ENCODE data around the gene ALK. TPM values are rescaled to one million over a fixed set of nuclear protein-coding genes. Genes with fewer than 3 reads are reported as not detected.

Gene ALK
- total and polyA plus RNA-seq, 7 donors = 0.31 to 2.9 (median 1.2) TPM; not detected in 1

DNA sequence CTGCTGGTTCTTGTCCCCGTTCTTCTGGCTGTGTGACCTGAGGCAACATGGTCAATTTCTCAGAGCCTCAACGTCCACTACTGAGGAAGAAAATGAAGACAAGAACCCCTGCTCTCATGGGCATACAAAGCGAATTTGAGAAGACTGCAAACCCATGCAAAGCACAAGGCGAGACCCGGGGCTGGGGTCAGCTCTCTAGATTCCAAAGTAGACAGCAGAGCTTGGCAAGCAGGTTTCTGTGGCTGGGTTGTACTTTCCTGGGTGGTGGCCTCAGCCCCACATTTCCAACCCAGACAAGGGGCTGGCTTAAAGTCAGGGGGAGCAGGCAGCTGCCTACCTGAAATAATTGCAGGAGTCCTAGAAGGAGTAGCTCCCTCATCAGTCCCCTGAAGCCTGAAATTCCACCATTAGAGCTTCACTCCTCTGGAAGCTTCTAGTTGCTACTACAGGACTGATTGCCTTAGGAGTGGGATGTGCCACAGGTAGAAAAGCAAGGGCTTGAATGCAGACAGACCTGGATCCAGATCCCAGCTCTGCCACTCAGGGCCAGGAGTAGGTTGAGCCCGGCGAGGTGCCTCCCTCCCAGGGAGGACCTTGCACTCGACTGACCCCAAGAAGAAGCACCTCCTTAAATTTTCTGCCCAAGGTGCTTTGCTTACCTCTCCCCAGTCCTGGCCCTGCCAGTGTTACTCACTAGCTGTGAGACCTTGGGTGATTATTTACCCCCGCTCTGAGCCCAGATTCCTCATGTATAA is 678.6 kb downstream of the ALK start:
- 80 to 89% methylated on average over 9 of the region's 9 CpGs for WGBS, 2 donors
- intact Hi-C loops (cut with DNase I) = no loop called here
- Histone ChIP-seq H3K36me3 (no peaks in the 10 kb centered on the region), H3K4me3 (no peak overlapping the region), H3K27me3 (no peaks in the 10 kb centered on the region), H3K4me1 (no peaks in the 10 kb centered on the region), H3K9me3 (no peaks in the 10 kb centered on the region), H3K27ac (no peak overlapping the region)
- TF ChIP-seq POLR2AphosphoS5 (IDR thresholded peaks at IDR 0.05) (no peak), POLR2A (IDR thresholded peaks at IDR 0.05) (no peak), EP300 (IDR thresholded peaks at IDR 0.05) (no peak)
- TF ChIP-seq, protein P1, sequence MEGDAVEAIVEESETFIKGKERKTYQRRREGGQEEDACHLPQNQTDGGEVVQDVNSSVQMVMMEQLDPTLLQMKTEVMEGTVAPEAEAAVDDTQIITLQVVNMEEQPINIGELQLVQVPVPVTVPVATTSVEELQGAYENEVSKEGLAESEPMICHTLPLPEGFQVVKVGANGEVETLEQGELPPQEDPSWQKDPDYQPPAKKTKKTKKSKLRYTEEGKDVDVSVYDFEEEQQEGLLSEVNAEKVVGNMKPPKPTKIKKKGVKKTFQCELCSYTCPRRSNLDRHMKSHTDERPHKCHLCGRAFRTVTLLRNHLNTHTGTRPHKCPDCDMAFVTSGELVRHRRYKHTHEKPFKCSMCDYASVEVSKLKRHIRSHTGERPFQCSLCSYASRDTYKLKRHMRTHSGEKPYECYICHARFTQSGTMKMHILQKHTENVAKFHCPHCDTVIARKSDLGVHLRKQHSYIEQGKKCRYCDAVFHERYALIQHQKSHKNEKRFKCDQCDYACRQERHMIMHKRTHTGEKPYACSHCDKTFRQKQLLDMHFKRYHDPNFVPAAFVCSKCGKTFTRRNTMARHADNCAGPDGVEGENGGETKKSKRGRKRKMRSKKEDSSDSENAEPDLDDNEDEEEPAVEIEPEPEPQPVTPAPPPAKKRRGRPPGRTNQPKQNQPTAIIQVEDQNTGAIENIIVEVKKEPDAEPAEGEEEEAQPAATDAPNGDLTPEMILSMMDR (IDR thresholded peaks at IDR 0.05) = no peak
- DNase-seq = peak; percentile 34

DNA sequence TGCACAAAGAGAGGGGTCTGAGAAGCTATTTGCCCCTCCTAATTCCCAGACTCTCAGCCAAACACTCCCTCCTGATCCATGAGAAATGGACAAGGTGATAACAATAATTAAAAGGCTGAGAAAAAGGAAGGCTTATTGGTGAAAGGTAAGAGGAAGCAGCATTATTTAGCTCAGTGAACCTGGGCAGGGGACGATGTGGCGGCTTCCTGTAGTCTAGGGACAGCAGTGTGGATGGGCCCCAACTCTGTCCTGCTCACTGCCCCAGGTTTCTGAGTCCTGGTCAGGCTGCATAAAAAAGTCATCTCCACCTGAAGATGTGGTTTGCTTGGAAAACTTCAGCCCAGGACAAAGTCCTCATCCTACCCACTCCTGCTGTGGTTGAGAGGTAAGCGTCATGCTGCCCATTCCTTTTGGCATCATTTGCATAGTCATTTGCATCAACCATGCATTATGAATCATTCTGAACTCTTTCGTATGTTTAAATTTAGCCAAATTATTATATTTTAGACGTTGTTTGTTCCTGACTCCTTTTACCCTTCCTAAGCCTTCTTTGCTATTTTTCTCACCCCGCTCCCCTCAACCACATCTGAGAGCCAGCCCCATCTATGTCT is 679.3 kb downstream of the ALK start:
- no peaks in the 10 kb centered on the region for H3K4me1 ChIP-seq
- intact Hi-C loops (cut with DNase I) = no loop called here
- no peak overlapping the region for H3K27ac ChIP-seq
- no peaks in the 10 kb centered on the region for H3K9me3 ChIP-seq
- no peak overlapping the region for H3K4me3 ChIP-seq
- no peak for TF ChIP-seq POLR2AphosphoS5 (IDR thresholded peaks at IDR 0.05)
- TF ChIP-seq, protein P1 (IDR thresholded peaks at IDR 0.05) = no peak
- TF ChIP-seq EP300 (IDR thresholded peaks at IDR 0.05) = no peak
- no peak for TF ChIP-seq POLR2A (IDR thresholded peaks at IDR 0.05)
- 81 to 83% methylated on average over 6 of the region's 6 CpGs for WGBS, 2 donors
- DNase-seq = peak; percentile 6
- H3K36me3 ChIP-seq = no peaks in the 10 kb centered on the region
- H3K27me3 ChIP-seq = no peaks in the 10 kb centered on the region

DNA sequence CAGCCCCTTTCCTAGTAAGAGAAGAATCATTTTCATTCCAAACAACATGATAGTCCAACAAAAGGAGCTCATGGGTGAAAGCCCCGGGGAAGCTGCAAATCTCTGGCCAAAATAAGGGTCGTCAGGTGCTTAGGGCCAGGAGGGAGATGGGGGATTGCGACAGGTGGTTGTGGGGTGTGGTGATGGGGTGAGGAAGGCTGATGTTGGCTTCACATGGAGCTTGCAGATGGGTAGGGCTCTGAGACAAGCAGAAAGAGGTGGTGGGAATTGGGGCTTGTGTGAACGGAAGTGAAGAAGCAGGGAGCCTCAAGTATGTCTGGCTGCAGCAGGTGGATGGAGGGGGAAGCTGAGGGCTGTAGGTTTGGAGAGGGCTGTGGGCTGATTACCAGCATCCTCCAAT is 680.0 kb downstream of the ALK start:
- Histone ChIP-seq H3K36me3 (no peaks in the 10 kb centered on the region), H3K27ac (no peak overlapping the region), H3K4me3 (no peak overlapping the region), H3K27me3 (no peaks in the 10 kb centered on the region), H3K4me1 (no peaks in the 10 kb centered on the region), H3K9me3 (no peaks in the 10 kb centered on the region)
- WGBS, 2 donors = 81 to 86% methylated on average over 4 of the region's 4 CpGs
- intact Hi-C loops (cut with DNase I) = no loop called here
- DNase-seq = peak; percentile 2
- TF ChIP-seq, protein P1 (IDR thresholded peaks at IDR 0.05) = no peak
- TF ChIP-seq POLR2A (IDR thresholded peaks at IDR 0.05) (no peak), POLR2AphosphoS5 (IDR thresholded peaks at IDR 0.05) (no peak), EP300 (IDR thresholded peaks at IDR 0.05) (no peak)

DNA sequence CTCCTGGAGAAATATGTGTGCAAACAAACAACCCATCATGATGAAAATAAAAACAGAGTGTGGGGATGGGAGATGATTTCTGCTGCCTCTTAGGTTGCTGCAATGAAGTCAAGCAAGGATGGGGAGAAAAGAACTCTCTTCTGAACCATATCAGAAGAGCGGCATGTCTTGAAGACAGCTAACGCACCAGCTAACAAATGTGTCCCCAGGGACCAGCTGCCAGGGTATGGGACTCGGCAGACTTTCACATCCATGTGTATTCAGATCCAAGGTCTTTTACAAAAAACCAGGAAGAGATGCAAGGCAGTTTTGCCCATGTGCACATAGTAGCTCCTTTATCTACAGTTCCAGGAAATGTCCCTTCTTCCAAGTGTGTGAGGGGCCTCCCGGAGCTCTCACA is 680.8 kb downstream of the ALK start:
- H3K4me1 ChIP-seq = no peaks in the 10 kb centered on the region
- TF ChIP-seq, protein P1 (IDR thresholded peaks at IDR 0.05) = no peak
- TF ChIP-seq POLR2AphosphoS5 (IDR thresholded peaks at IDR 0.05) (no peak), EP300 (IDR thresholded peaks at IDR 0.05) (no peak), POLR2A (IDR thresholded peaks at IDR 0.05) (no peak)
- 84 to 85% methylated on average over 4 of the region's 4 CpGs for WGBS, 2 donors
- no peaks in the 10 kb centered on the region for H3K9me3 ChIP-seq
- no peaks in the 10 kb centered on the region for H3K36me3 ChIP-seq
- no peak overlapping the region for H3K27ac ChIP-seq
- no peak overlapping the region for H3K4me3 ChIP-seq
- peak; percentile 10 for DNase-seq
- no peaks in the 10 kb centered on the region for H3K27me3 ChIP-seq
- intact Hi-C loops (cut with DNase I) = no loop called here

Data from sigmoid colon (tissue), 7 donors.